Hair follicular keratinocyte (primary cell): ENCODE results near the gene NCOA6. TPM values are rescaled to one million over a fixed set of nuclear protein-coding genes. Genes with fewer than 3 reads are reported as not detected.

Source experiments
- total RNA-seq: library from RNA; depleted of rRNA; stranded (reverse); fragments of >200 nt; gene quantifications from 2 replicates; pipeline ENCODE4 v1.2.3, GENCODE V29; 2015

The NCOA6 gene
- 6.2 and 11.9 TPM in 2 replicates for total RNA-seq

GRCh38 chr20:34825530-34826362 is at the start of gene NCOA6:
NCOA6 (minus strand) TSS chr20:34825651; CDS start chr20:34782355, 43,296 bp downstream.

GRCh38 chr20:34872622-34873224 is 47.3 kb upstream of the NCOA6 start, which contains the start of gene GGT7:
GGT7 (minus strand) TSS chr20:34872856; CDS start chr20:34872815, 41 bp downstream.

GRCh38 chr20:34704177-34705007 is 121.1 kb downstream of the NCOA6 start, which contains the start of gene TP53INP2:
TP53INP2 (plus strand) TSS chr20:34704344; CDS start chr20:34708740, 4,396 bp downstream.

GRCh38 chr20:34676642-34677373 is 148.6 kb downstream of the NCOA6 start, which contains the start of gene PIGU:
PIGU (minus strand) TSS chr20:34677092; CDS start chr20:34677085, 7 bp downstream.

Other genes starting within 250 kb of the NCOA6 start
- 17.1 and 19.0 TPM in 2 replicates for gene PIGU, start 148.6 kb downstream of the NCOA6 start, total RNA-seq
- 0.80 and 1.6 TPM in 2 replicates for gene TP53INP2, start 121.3 kb downstream of the NCOA6 start, total RNA-seq
- 5.2 and 7.0 TPM in 2 replicates for gene GGT7, start 47.2 kb upstream of the NCOA6 start, total RNA-seq
- 114 and 168 TPM in 2 replicates for gene ACSS2, start 51.0 kb upstream of the NCOA6 start, total RNA-seq
- gene GSS, start 130.2 kb upstream of the NCOA6 start, total RNA-seq = 136 and 158 TPM in 2 replicates
- gene MYH7B, start 130.2 kb upstream of the NCOA6 start, total RNA-seq = 0.65 TPM in 1 of 2 replicates, not detected in the other